ENCODE data around the gene PIGO. TPM values are rescaled to one million over a fixed set of nuclear protein-coding genes. Genes with fewer than 3 reads are reported as not detected.

Gene PIGO
- total RNA-seq, 2 experiments from 2014 or later = 22.8 to 23.7 TPM

DNA sequence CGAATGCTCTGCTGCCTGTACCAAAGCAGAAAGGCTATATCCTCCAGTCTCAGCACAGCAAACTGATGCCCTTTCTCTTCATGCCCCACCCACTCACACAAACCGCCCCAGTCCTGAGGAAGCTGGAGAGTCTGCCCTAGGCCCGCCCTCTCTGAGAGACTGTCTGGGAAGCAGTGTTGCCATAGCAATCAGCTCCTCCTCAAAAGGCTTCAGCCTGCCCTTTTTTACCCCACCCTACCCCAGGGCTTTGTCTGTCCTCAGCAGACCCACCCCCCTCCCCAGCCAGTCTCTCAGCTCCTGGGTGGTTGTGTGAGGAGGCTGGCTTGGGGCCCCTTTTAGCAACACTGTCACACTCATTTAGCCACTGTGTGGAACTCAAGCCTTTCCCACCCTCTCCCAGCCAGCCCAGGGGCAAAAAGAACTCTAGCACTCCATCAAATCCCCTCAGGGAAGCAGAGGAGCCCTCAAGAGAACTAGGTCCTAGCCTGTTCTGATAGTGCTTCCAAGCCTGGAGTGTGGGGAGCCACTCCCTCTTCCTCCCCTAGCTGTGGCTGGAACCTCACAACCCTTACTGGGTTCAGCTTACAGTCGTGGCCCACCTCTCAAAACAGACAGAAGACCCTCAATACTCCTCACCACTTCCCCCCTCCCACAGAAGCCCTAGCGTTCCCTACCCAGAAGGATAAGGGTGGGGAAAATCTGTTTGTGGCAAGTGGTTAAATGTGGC lies 17.9 kb upstream of the PIGO start:
- H3K4me1 Mint-ChIP-seq (ENCODE audit: low read depth) = peaks cover 49% of the 10 kb centered on the region
- DNase-seq = peak; percentile 86
- peak overlapping the region; percentile 80 for H3K27ac Mint-ChIP-seq
- CTCF ChIA-PET = interaction anchor here (0.6 to 2.5 kb wide), 9 partner anchors 11 to 617 kb away, joined by 3 to 10 read pairs (median 3); partner anchors contain the start of genes PIGO and STOML2
- H3K9me3 Mint-ChIP-seq = no peaks in the 10 kb centered on the region
- no peaks in the 10 kb centered on the region for H3K27me3 Mint-ChIP-seq (ENCODE audit: low read depth)
- intact Hi-C loops (cut with micrococcal nuclease) = loop anchor here (2.0 to 5.0 kb wide), 3 partner anchors 412 to 657 kb away; partner anchors contain the start of genes CREB3, DNAI1, FAM219A and TLN1
- H3K4me3 Mint-ChIP-seq = peak overlapping the region; percentile 89
- H3K36me3 Mint-ChIP-seq (ENCODE audit: low read depth) = no peaks in the 10 kb centered on the region

DNA sequence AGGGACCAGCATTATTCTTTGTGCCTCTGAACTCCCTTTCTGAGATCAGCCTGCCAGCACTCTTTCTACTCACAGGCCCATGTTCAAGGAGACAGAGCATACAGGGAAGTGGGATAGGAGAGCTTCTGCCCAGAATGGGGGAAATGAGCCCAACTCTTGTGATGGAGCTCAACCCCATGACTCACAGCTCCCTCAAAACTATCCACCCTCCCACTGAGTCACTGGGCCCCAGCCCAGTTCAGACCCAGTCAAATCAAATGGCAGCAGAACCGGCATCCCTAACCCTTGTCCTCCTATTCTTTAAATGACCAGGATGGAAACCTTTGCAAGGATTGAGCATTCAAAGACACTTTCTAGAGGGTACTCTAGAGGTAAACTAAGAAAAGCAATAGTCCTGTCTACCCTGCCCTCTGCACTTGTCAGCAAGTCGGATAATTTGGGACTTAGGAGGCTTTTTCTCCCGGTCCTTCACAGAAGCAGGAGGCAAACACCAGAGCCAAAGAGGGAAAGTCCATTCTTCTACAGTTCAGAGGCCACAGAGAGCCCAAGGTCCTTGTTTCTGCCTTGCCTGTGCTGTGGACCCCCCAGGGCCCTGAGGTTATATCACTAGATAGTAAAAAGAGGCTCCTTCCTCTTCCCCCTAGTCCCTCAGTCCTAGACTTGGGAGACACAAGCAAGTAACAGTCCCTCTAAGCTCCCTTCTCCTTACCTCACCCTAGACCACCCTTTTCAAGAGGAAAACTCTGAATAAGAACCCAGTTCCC lies 16.0 kb upstream of the PIGO start:
- CTCF ChIA-PET = interaction anchor here (0.7 to 2.5 kb wide), 5 partner anchors 16 to 364 kb away, joined by 3 to 7 read pairs (median 4); partner anchors contain the start of gene PIGO
- DNase-seq = peak; percentile 37
- intact Hi-C loops (cut with micrococcal nuclease) = loop anchor here (1.0 to 5.0 kb wide), 3 partner anchors 410 to 655 kb away; partner anchors contain the start of genes DNAI1 and FAM219A
- Mint-ChIP-seq H3K27ac (peak overlapping the region; percentile 88), H3K4me3 (peak overlapping the region; percentile 56), H3K4me1 (ENCODE audit: low read depth) (peaks cover 49% of the 10 kb centered on the region), H3K9me3 (no peaks in the 10 kb centered on the region), H3K27me3 (ENCODE audit: low read depth) (no peaks in the 10 kb centered on the region), H3K36me3 (ENCODE audit: low read depth) (no peaks in the 10 kb centered on the region)

DNA sequence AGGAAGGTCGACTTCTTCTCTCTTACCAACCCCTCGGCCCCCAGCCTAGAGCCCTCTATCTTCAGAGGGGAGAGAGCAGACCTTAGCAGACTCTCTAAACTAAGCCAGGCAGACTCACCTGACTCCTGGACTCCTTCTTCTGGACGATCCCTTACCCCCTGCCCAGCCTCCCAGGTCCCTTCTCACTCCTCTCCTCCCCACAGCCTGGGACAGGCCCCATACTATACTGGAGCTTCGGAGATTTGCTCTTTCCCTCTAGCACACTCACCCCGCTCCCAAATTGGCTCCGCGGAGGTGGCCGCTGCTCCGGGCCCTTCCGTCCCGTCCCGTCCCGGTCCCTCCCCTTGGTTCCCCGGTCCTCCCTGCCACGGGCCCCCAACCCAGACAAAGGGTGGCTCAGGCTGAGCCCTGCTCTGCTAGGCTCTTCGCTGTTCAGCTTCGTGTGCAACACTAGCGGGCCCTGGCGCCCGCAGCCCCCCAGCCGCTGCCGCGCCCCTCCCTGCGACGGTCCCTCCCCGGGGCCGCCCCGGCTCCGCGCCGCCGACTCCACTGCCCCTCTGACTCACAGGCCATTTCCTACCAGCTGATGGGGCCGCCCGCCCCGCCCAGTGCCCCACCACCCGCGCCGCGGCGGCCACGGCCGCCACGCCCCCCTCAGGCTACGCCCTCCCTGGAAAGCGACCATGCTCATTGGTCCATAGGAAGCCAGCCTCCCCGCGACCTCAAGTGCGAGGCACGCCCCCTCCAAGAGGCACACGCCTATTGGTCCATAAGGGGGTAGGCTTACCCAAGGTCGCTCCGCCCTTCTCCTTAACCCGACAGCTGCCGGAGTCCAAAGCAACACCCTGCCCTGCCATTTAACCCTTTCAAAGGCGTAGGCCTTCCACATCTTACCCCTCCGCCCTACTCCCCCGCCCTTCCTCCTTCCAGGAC lies 14.9 kb upstream of the PIGO start:
- intact Hi-C loops (cut with micrococcal nuclease) = loop anchor here (1.0 to 5.0 kb wide), 10 partner anchors 15 to 1080 kb away; partner anchors contain the start of genes CLTA, DNAI1, DNAJB5 and FAM219A
- Mint-ChIP-seq H3K27me3 (ENCODE audit: low read depth) (no peaks in the 10 kb centered on the region), H3K4me1 (ENCODE audit: low read depth) (peaks cover 44% of the 10 kb centered on the region), H3K4me3 (peak overlapping the region; percentile 56), H3K27ac (peak overlapping the region; percentile 88), H3K9me3 (no peaks in the 10 kb centered on the region), H3K36me3 (ENCODE audit: low read depth) (no peaks in the 10 kb centered on the region)
- DNase-seq = peak; percentile 97
- CTCF ChIA-PET = interaction anchor here (0.7 to 2.5 kb wide), 6 partner anchors 15 to 365 kb away, joined by 3 to 7 read pairs (median 4); partner anchors contain the start of gene PIGO

DNA sequence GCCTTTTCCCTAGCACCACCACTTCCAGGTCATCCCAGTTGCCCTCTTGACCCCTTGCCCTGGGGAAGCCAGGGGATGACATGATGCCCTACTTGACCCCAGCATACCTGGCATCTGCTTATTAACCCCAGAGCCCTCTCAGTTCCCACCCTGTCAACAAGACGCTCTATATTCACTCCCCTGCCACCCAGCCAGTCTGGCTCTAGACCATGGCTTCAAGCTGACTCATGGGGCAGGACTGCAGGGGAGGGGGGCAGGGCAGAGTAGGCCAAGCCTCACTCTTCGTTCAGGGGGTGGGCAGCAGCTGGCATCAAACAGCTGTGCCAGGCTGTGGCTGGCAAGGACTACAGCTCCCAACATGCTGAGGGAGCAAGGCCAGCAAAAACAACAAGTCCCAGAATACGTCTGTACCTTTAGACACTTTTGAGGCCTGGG lies 14.0 kb upstream of the PIGO start:
- CTCF ChIA-PET = interaction anchor here (0.9 to 2.5 kb wide), 3 partner anchors 148 to 493 kb away, joined by 4 to 7 read pairs (median 7); no protein-coding TSS in a partner anchor
- Mint-ChIP-seq H3K4me3 (no peak overlapping the region), H3K36me3 (ENCODE audit: low read depth) (no peaks in the 10 kb centered on the region), H3K9me3 (no peaks in the 10 kb centered on the region), H3K4me1 (ENCODE audit: low read depth) (peaks cover 39% of the 10 kb centered on the region), H3K27ac (no peak overlapping the region), H3K27me3 (ENCODE audit: low read depth) (no peaks in the 10 kb centered on the region)
- DNase-seq = no peak
- intact Hi-C loops (cut with micrococcal nuclease) = loop anchor here (2.0 to 5.0 kb wide), 4 partner anchors 408 to 1080 kb away; partner anchors contain the start of genes CLTA, DNAI1 and FAM219A

DNA sequence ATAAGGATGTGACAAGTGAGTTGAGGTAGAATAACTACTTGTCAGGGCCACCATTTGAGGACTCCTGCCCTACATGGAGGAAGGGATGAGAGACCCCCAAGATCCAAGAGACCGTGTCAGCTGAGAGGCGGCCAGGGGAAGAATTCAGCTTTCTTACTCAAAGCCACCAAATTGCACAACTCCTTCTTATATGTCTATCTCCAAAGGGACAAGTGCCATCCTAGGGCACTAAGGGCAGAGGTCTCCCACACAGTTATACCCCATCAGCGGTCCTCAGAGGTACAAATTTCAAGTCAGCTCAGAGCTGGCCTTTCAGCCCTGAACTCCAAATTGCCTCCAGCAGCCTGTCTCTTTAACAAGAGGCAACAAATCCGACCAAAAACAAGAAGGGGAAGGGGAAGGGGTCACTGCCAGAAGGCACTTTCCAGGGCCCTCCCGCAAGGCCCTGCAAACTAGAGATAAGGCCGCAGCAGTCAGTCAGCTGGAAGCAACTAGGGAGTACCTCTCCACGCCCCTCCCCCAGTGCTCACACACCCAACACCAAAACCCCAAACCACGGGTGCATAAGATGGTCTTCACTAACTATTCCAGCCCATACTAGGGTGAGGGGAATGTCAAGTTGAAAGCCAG lies 12.7 kb upstream of the PIGO start:
- Mint-ChIP-seq H3K9me3 (no peaks in the 10 kb centered on the region), H3K4me1 (ENCODE audit: low read depth) (peaks cover 26% of the 10 kb centered on the region), H3K4me3 (no peak overlapping the region), H3K27me3 (ENCODE audit: low read depth) (no peaks in the 10 kb centered on the region), H3K36me3 (ENCODE audit: low read depth) (no peaks in the 10 kb centered on the region), H3K27ac (no peak overlapping the region)
- intact Hi-C loops (cut with micrococcal nuclease) = no loop called here
- no peak for DNase-seq
- CTCF ChIA-PET = interaction anchor here (0.9 kb wide), 1 partner anchor 12 kb away, joined by 4 read pairs; the partner anchor contains the start of gene PIGO

DNA sequence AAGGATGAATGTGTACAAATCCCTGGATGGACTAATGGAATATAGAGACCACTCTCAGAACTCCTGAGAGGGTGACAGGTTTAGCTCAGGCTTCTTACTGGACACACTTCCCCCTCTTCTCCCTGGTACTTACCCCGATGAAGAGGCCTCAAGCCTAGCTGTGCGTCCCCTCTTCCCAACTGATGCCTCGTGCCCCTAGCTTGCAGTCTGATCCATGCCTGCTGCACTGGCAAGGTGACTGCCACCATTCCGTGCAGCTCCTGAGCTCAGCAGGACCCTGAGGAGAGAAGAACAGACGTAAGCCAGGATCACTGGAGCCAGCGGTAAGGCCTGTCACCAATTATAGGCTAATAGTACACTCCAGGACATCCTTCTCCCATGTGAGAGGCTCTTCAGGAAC lies 12.1 kb upstream of the PIGO start:
- Mint-ChIP-seq H3K36me3 (ENCODE audit: low read depth) (no peaks in the 10 kb centered on the region), H3K4me3 (no peak overlapping the region), H3K9me3 (no peaks in the 10 kb centered on the region), H3K4me1 (ENCODE audit: low read depth) (peaks cover 22% of the 10 kb centered on the region), H3K27ac (no peak overlapping the region), H3K27me3 (ENCODE audit: low read depth) (no peaks in the 10 kb centered on the region)
- DNase-seq = no peak
- intact Hi-C loops (cut with micrococcal nuclease) = no loop called here
- CTCF ChIA-PET = interaction anchor here (0.9 kb wide), 1 partner anchor 12 kb away, joined by 4 read pairs; the partner anchor contains the start of gene PIGO

DNA sequence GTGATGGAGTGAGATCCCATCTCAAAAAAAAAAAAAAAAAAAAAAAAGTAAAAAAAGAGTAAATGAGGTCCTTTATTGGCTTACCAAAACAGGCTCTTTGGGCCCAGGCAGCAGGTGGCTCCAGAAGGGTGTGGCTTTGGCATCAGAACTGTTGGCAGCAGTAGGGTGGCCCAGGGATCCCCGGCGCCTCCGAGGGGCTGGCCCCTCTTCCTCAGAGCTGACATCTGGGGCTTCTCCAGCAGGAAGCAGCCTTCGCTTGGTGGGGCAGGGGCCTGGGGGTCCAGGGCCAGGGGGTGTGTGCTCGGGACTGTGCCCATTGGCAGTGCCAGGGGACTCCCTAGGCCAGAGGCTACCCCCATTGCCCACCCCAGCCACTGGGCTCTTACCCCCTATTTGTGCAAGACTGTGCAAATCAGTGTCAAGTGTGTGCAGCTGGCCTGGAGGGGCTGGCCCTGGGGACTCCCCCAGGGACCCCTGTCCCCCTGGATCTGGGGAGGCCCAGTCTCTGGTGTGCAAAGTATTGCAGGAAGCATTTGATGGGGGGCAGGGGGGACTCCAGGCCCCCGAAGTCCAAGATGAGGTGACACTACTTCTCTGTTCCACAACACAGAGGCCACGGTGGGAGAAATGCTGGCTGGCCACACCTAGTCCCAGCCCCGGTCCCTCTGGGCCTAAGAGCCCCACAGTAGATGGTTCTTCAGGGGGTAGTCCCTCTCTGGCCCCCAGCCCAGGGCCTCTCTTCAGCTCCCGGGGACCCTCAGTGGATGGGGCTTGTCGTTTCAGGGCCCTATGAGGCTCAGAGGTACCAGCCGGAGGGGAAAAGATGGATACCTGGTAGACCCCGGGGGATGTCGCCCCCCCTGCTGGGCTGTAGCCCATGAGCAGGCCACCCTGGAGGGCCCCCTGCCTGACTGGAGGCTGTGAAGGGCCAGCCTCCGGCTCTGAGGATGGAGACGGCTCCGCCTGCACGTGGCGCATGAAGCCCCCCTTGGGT lies 11.2 kb upstream of the PIGO start:
- Mint-ChIP-seq H3K36me3 (ENCODE audit: low read depth) (peaks cover 2% of the 10 kb centered on the region), H3K4me3 (no peak overlapping the region), H3K4me1 (ENCODE audit: low read depth) (peaks cover 25% of the 10 kb centered on the region), H3K27me3 (ENCODE audit: low read depth) (no peaks in the 10 kb centered on the region), H3K27ac (no peak overlapping the region), H3K9me3 (no peaks in the 10 kb centered on the region)
- CTCF ChIA-PET = interaction anchor here (0.9 kb wide), 1 partner anchor 11 kb away, joined by 4 read pairs; the partner anchor contains the start of gene PIGO
- intact Hi-C loops (cut with micrococcal nuclease) = no loop called here
- DNase-seq = no peak

DNA sequence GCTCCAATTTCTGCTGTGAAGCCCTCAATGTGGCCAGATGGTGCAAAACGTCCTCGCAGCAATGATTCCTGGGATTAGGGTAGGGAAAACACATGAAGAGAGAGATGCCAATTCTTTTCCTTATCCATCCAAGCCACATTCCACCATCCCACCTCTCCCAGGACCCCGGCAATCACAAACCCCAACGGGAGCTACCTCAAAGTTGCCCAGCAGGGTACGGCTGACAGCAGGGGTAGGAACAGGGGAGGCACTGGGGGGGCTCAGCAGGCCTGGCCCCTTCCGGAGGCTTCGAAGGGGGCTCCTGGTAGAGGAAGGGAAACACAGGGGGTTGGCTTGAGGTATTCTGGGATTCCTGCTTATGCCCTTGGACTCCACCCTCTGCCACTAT lies 9.9 kb upstream of the PIGO start:
- Mint-ChIP-seq H3K4me1 (ENCODE audit: low read depth) (peaks cover 23% of the 10 kb centered on the region), H3K27me3 (ENCODE audit: low read depth) (no peaks in the 10 kb centered on the region), H3K27ac (no peak overlapping the region), H3K4me3 (no peak overlapping the region), H3K9me3 (no peaks in the 10 kb centered on the region), H3K36me3 (ENCODE audit: low read depth) (peaks cover 7% of the 10 kb centered on the region)
- no peak for DNase-seq
- intact Hi-C loops (cut with micrococcal nuclease) = no loop called here
- CTCF ChIA-PET = interaction anchor here (0.8 kb wide), 1 partner anchor 11 kb away, joined by 3 read pairs; no protein-coding TSS in a partner anchor

DNA sequence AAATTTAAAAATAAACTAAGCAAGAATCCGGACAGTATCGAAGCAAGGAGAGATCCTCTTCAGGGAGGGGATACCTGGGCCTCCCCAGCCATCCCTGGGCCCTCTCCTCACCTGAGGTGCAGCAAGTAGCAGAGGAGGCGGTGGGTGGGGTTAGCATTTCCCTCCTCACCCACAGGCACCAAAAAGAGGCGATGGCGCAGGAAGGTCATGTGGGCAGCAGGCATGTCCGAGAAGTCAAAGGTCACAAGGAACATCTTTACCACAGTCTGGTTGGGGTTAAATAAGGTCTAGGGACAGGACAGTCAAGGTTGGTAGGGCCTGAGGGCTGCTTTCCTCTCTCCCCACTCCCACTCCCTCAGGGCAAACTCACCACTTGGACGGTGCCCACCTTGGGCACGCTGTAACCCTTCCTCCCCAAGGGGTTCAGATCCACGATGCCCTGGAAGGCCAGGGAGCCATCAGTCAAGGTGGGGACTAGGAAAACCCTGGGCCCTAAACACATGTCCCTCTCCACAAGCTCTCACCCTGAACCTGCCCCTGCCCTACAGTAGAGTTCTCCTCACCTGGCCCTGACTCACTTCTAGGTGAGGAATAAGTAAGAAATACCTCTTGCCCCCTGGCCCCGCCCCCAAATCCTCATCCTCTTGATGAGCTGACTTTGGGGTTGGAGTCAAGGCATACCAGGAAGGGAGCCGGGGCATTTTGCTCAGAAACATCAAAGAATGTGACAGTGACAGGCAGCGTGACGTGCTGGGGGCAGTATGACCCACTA lies 9.4 kb upstream of the PIGO start:
- H3K27ac Mint-ChIP-seq = no peak overlapping the region
- no peaks in the 10 kb centered on the region for H3K27me3 Mint-ChIP-seq (ENCODE audit: low read depth)
- no peak for DNase-seq
- H3K4me1 Mint-ChIP-seq (ENCODE audit: low read depth) = peaks cover 24% of the 10 kb centered on the region
- no peaks in the 10 kb centered on the region for H3K9me3 Mint-ChIP-seq
- H3K36me3 Mint-ChIP-seq (ENCODE audit: low read depth) = peaks cover 12% of the 10 kb centered on the region
- intact Hi-C loops (cut with micrococcal nuclease) = no loop called here
- CTCF ChIA-PET = no interaction called here
- no peak overlapping the region for H3K4me3 Mint-ChIP-seq

DNA sequence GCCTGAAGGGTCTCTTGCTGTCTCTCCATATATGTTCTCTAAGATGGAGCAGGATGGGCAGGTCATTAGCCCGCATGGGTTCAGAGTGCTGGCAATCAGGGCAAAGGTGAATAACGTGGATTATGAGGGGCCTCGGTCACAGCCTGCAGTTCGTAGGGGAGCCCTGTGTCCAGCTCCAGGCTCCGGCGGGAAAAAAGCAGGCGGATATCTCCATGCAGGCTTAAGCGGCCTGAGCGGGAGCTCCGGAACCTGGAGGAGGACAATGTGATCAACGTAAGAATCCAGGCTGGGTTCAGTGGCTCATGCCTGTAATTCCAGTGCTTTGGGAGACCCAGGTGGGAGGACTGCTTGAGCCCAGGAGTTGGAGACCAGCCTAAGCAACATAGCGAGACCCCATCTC lies 8.7 kb upstream of the PIGO start:
- Mint-ChIP-seq H3K9me3 (no peaks in the 10 kb centered on the region), H3K27ac (no peak overlapping the region), H3K27me3 (ENCODE audit: low read depth) (no peaks in the 10 kb centered on the region), H3K4me1 (ENCODE audit: low read depth) (peaks cover 26% of the 10 kb centered on the region), H3K36me3 (ENCODE audit: low read depth) (peaks cover 18% of the 10 kb centered on the region), H3K4me3 (no peak overlapping the region)
- intact Hi-C loops (cut with micrococcal nuclease) = no loop called here
- no peak for DNase-seq
- CTCF ChIA-PET = no interaction called here

Measured in activated naive CD4-positive, alpha-beta T cell treated with anti-CD3 and anti-CD28 coated beads for 36 hours (primary cell).